SK-N-SH (cell line): ENCODE measurements around the gene CDKAL1. TPM values are rescaled to one million over a fixed set of nuclear protein-coding genes. Genes with fewer than 3 reads are reported as not detected.
A peak's percentile ranks its signal among the peaks of the same experiment; 100 is the strongest.
"Not testable (repeated sequence)": the region's sequence is repeated elsewhere in the genome, so short reads cannot be mapped to it uniquely, and the experiment has no call there.

Experiments used
- CTCF ChIA-PET: fragments of 300-600, 350-600 bp; formaldehyde crosslinking; extraction: SDS; loops from one replicate; lab custom pipeline; 2021; lab: Yijun Ruan, JAX
- POLR2A ChIA-PET: fragments of 350-600 bp; sonication (Branson Sonifier 250); formaldehyde crosslinking; extraction: SDS; loops from one replicate; lab custom pipeline; 2020; ENCODE audit warnings: antibody characterized with exemption, inconsistent platforms; lab: Yijun Ruan, JAX
- DNase-seq: peaks from one replicate; pipeline ENCODE4 v3.0.0; 2012
- H2AFZ ChIP-seq: fragments of 200-600 bp; sonication (generic); 2 replicates; pipeline ENCODE4 v1.8.1; 2016; ENCODE audit warnings: antibody characterized with exemption, mild to moderate bottlenecking, low read depth
- H3F3A ChIP-seq: fragments of 200-600 bp; sonication (generic); replicated peaks from 2 replicates; pipeline ENCODE3; 2016; ENCODE audit warnings: antibody characterized with exemption, mild to moderate bottlenecking; ENCODE audit not compliant: insufficient read depth
- H3K27ac ChIP-seq, 2 experiments: fragments of 200-500 bp in 1 of 2; fragments of 200-600 bp in 1 of 2; sonication (Bioruptor generic) in 1 of 2; sonication (generic), shearing (Covaris generic) in 1 of 2; 2 replicates each; pipeline versions ENCODE4 v1.5.1 to v1.6.1; 2014 to 2016; ENCODE audit warnings: low read depth in 2 of 2, inconsistent platforms in 1 of 2, low read length in 1 of 2, mild to moderate bottlenecking in 1 of 2, mixed read lengths in 1 of 2
- H3K27me3 ChIP-seq: fragments of 200-600 bp; sonication (generic), shearing (Covaris generic); 2 replicates; pipeline ENCODE4 v1.6.1; 2016; ENCODE audit warnings: mixed run types; ENCODE audit not compliant: insufficient read depth
- H3K36me3 ChIP-seq, 2 experiments: fragments of 200-500 bp in 1 of 2; fragments of 200-600 bp in 1 of 2; sonication (Bioruptor generic) in 1 of 2; sonication (generic) in 1 of 2; replicated peaks in 1 of 2; 2 replicates each; pipeline versions ENCODE3 to v1.5.1; 2014 to 2016; ENCODE audit warnings: low read length in 1 of 2, mild to moderate bottlenecking in 1 of 2; ENCODE audit not compliant: insufficient read depth in 2 of 2, control insufficient read depth in 1 of 2
- H3K4me1 ChIP-seq, 2 experiments: fragments of 200-500 bp in 1 of 2; fragments of 200-600 bp in 1 of 2; sonication (Bioruptor generic) in 1 of 2; sonication (generic), shearing (Covaris generic) in 1 of 2; 2 replicates each; pipeline versions ENCODE4 v1.5.1 to v1.6.1; 2014 to 2016; ENCODE audit warnings: low read depth in 1 of 2, low read length in 1 of 2, mixed run types in 1 of 2; ENCODE audit not compliant: insufficient read depth in 2 of 2, control insufficient read depth in 1 of 2
- H3K4me2 ChIP-seq: fragments of 200-600 bp; sonication (generic), shearing (Covaris generic); 2 replicates; pipeline ENCODE4 v1.6.1; 2017; ENCODE audit warnings: mixed run types
- H3K4me3 ChIP-seq, 2 experiments: fragments of 200-500 bp in 1 of 2; fragments of 200-600 bp in 1 of 2; sonication (Bioruptor generic) in 1 of 2; sonication (generic), shearing (Covaris generic) in 1 of 2; 2 replicates each; pipeline versions ENCODE4 v1.5.1 to v1.8.1; 2014 to 2016; ENCODE audit warnings: low read depth in 2 of 2, inconsistent platforms in 1 of 2, low read length in 1 of 2, mild to moderate bottlenecking in 1 of 2, mixed read lengths in 1 of 2, moderate library complexity in 1 of 2
- H3K79me2 ChIP-seq: fragments of 200-600 bp; sonication (generic); 2 replicates; pipeline ENCODE4 v1.8.1; 2017; ENCODE audit warnings: mild to moderate bottlenecking; ENCODE audit not compliant: insufficient read depth
- H3K9ac ChIP-seq: fragments of 200-600 bp; sonication (generic); 2 replicates; pipeline ENCODE4 v1.6.1; 2017; ENCODE audit warnings: mixed run types
- H3K9me2 ChIP-seq: fragments of 200-600 bp; sonication (generic); 2 replicates; pipeline ENCODE4 v1.6.1; 2017; ENCODE audit warnings: mixed run types
- H3K9me3 ChIP-seq: fragments of 200-600 bp; sonication (generic); 2 replicates; pipeline ENCODE4 v1.6.1; 2017; ENCODE audit warnings: mixed run types, mild to moderate bottlenecking, moderate library complexity
- H4K20me1 ChIP-seq: fragments of 200-600 bp; sonication (generic); 2 replicates; pipeline ENCODE4 v1.6.1; 2017; ENCODE audit warnings: mild to moderate bottlenecking, mixed run types; ENCODE audit not compliant: insufficient read depth
- CTCF ChIP-seq: fragments of 200-600 bp; sonication (generic); IDR thresholded peaks from 2 replicates; pipeline ENCODE4 v1.6.1; 2017; ENCODE audit warnings: antibody characterized with exemption, mild to moderate bottlenecking, moderate library complexity
- FOXM1 ChIP-seq: IDR thresholded peaks from 2 replicates; pipeline ENCODE4 v1.4.0; 2012; ENCODE audit warnings: low read depth, mild to moderate bottlenecking
- GATA2 ChIP-seq: sonication (generic); formaldehyde crosslinking; IDR thresholded peaks from 2 replicates; pipeline ENCODE4 v1.5.0; 2020; ENCODE audit warnings: mild to moderate bottlenecking, missing genetic modification reagents
- JUND ChIP-seq: IDR thresholded peaks from 2 replicates; pipeline ENCODE4 v1.4.0; 2012
- POLR2AphosphoS5 ChIP-seq: IDR thresholded peaks from 2 replicates; pipeline ENCODE4 v1.6.1; 2012; ENCODE audit warnings: low read depth, low read length
- RAD21 ChIP-seq: IDR thresholded peaks from 2 replicates; pipeline ENCODE4 v1.6.1; 2012; ENCODE audit warnings: mild to moderate bottlenecking, low read length
- RFX5 ChIP-seq: IDR thresholded peaks from 2 replicates; pipeline ENCODE4 v1.6.1; 2012; ENCODE audit warnings: mild to moderate bottlenecking, improper control_type of control experiment, low read length
- SMC3 ChIP-seq: IDR thresholded peaks from 2 replicates; pipeline ENCODE4 v1.6.1; 2012; ENCODE audit warnings: low read depth, low read length, improper control_type of control experiment
- YY1 ChIP-seq: IDR thresholded peaks from 2 replicates; pipeline ENCODE4 v1.4.0; 2012; ENCODE audit warnings: low read depth, mild to moderate bottlenecking
- WGBS: methylation state at CpG from one replicate; pipeline ENCODE4 v1.1.6; 2017; ENCODE audit warnings: low lambda C conversion rate; 5-methylcytosine and 5-hydroxymethylcytosine counted together
- polyA plus RNA-seq, 3 experiments: library from polyadenylated mRNA; depleted of rRNA; stranded (reverse); fragments of >200 nt; gene quantifications; 2 replicates each; pipeline ENCODE4 v1.2.3, GENCODE V29; 2012

CDKAL1 gene
- polyA plus RNA-seq, 1 of the 3 experiments (the other 2 are of a cell fraction): 2.6 TPM

GRCh38 chr6:20529086-20529448 is 5.2 kb upstream of the CDKAL1 start:
- 7% methylated on average over 5 of the region's 5 CpGs for WGBS
- H3F3A ChIP-seq, POLR2A ChIA-PET, H4K20me1 ChIP-seq, H3K36me3 ChIP-seq, H3K9ac ChIP-seq, H2AFZ ChIP-seq, H3K9me3 ChIP-seq, H3K27ac ChIP-seq, H3K4me1 ChIP-seq, H3K9me2 ChIP-seq, H3K27me3 ChIP-seq, H3K79me2 ChIP-seq: not testable (repeated sequence)
- H3K4me2 ChIP-seq: peak overlapping the region; percentile 68
- DNase-seq: peak; percentile 32
- peak overlapping the region in 1 of 2 experiments; percentile 32; a peak in 2 of 4 replicates for H3K4me3 ChIP-seq
- CTCF ChIA-PET: interaction anchor here (0.7 to 2.8 kb wide), 22 partner anchors 10 to 438 kb away, joined by 3 to 26 read pairs (median 6); no protein-coding TSS in a partner anchor
- TF ChIP-seq SMC3 (peak; percentile 16; the same call in 1 of the 2 replicates), CTCF (peak; percentile 75), RAD21 (peak; percentile 32)

GRCh38 chr6:20532881-20533280 is 1.4 kb upstream of the CDKAL1 start:
- H3K9ac ChIP-seq: no peak overlapping the region
- ChIA-PET CTCF (interaction anchor here (0.7 kb wide), 2 partner anchors 129 to 243 kb away, joined by 3 to 4 read pairs; no protein-coding TSS in a partner anchor), POLR2A (no interaction called here)
- no peaks in the 10 kb centered on the region for H3K9me3 ChIP-seq
- WGBS: 100% methylated on average over 1 of the region's 1 CpG
- no peak overlapping the region for H3K4me3 ChIP-seq
- H2AFZ ChIP-seq: no peak overlapping the region
- no peaks in the 10 kb centered on the region for H3K27me3 ChIP-seq
- H3K4me1 ChIP-seq: peaks cover 4 to 5% of the 10 kb centered on the region in 2 experiments; a peak in 3 of 4 replicates
- DNase-seq: no peak
- no peaks in the 10 kb centered on the region for H3K9me2 ChIP-seq
- no peak overlapping the region for H3K27ac ChIP-seq
- TF ChIP-seq FOXM1 (no peak), RFX5 (no peak), SMC3 (no peak), GATA2 (CRISPR knock-in tag) (no peak), YY1 (no peak), POLR2AphosphoS5 (no peak)
- H3K79me2 ChIP-seq: peaks cover 30% of the 10 kb centered on the region
- no peaks in the 10 kb centered on the region for H3F3A ChIP-seq
- peaks cover 0 to 6% of the 10 kb centered on the region in 2 experiments for H3K36me3 ChIP-seq
- H4K20me1 ChIP-seq: no peaks in the 10 kb centered on the region
- H3K4me2 ChIP-seq: no peak overlapping the region

- Histone ChIP-seq H3K9me2 (no peaks in the 10 kb centered on the region), H3K4me2 (peak overlapping the region; percentile 75), H3K27me3 (no peaks in the 10 kb centered on the region), H4K20me1 (no peaks in the 10 kb centered on the region), H3K79me2 (peaks cover 34% of the 10 kb centered on the region), H3K9me3 (no peaks in the 10 kb centered on the region), H3K4me1 (peaks cover 4 to 5% of the 10 kb centered on the region in 2 experiments; a peak in 3 of 4 replicates), H3K4me3 (peak overlapping the region; percentile 75 to 79; a peak in 3 of 4 replicates), H3K27ac (peak overlapping the region; percentile 36 to 75), H3K36me3 (peaks cover 5 to 6% of the 10 kb centered on the region in 2 experiments), H3F3A (no peaks in the 10 kb centered on the region), H2AFZ (peak overlapping the region; percentile 98), H3K9ac (peak overlapping the region; percentile 78; the same call in 1 of the 2 replicates)
- DNase-seq: no peak
- POLR2A ChIA-PET: no interaction called here
- 49% methylated on average over 6 of the region's 6 CpGs for WGBS
- CTCF ChIA-PET: interaction anchor here (1.6 to 1.8 kb wide), 2 partner anchors 130 to 134 kb away, joined by 4 to 10 read pairs; no protein-coding TSS in a partner anchor
- TF ChIP-seq SMC3: no peak
- TF ChIP-seq RFX5: no peak
- TF ChIP-seq FOXM1: no peak
- 0 out of 2 replicates have a peak, but pooled peaks have one; percentile 1 for TF ChIP-seq JUND
Measured at GRCh38 chr6:20533746-20534294, 437 bp upstream of the CDKAL1 start.
